HuH-7 (cell line): ENCODE results near the gene REC8.
"Not testable (repeated sequence)": the region's sequence is repeated elsewhere in the genome, so short reads cannot be mapped to it uniquely, and the experiment has no call there.

Source experiments
- DNase-seq: peaks from one replicate; pipeline ENCODE4 v3.0.0; 2011; ENCODE audit warnings: low spot score

REC8 gene

GRCh38 chr14:24184104-24184970, 12.5 kb downstream of the REC8 start:
- DNase-seq = no peak

- DNase-seq = no peak
Measured at GRCh38 chr14:24185026-24185425, 13.1 kb downstream of the REC8 start.

GRCh38 chr14:24185741-24186140, 13.9 kb downstream of the REC8 start:
- no peak for DNase-seq

- DNase-seq = no peak
Measured at GRCh38 chr14:24186831-24187538, 15.1 kb downstream of the REC8 start.

GRCh38 chr14:24187539-24187915, 15.6 kb downstream of the REC8 start:
- DNase-seq = no peak

GRCh38 chr14:24188251-24189058, 16.6 kb downstream of the REC8 start, which contains the start of gene IPO4:
TSS of gene IPO4 (minus strand) at chr14:24188816. CDS start at chr14:24188787, 29 bp downstream.
- peak; percentile 99 for DNase-seq

- no peak for DNase-seq
Measured at GRCh38 chr14:24189059-24189375, 17.1 kb downstream of the REC8 start.

- DNase-seq = no peak
Measured at GRCh38 chr14:24189460-24189859, 17.6 kb downstream of the REC8 start.

GRCh38 chr14:24190416-24190815, 18.5 kb downstream of the REC8 start:
- DNase-seq = no peak

GRCh38 chr14:24192933-24193332, 21.1 kb downstream of the REC8 start:
- DNase-seq = no peak

- DNase-seq = no peak
Measured at GRCh38 chr14:24194186-24194872, 22.4 kb downstream of the REC8 start.

- DNase-seq = no peak
Measured at GRCh38 chr14:24194873-24195185, 22.9 kb downstream of the REC8 start.

GRCh38 chr14:24195186-24196070, 23.5 kb downstream of the REC8 start, which contains the start of gene TM9SF1:
TSS of gene TM9SF1 (minus strand) at chr14:24195441. CDS start at chr14:24195019, 422 bp downstream.
- peak; percentile 93 for DNase-seq

- peak; percentile 51 for DNase-seq
Measured at GRCh38 chr14:24196071-24197055, 24.5 kb downstream of the REC8 start.

GRCh38 chr14:24197056-24197450, 25.2 kb downstream of the REC8 start:
- DNase-seq = no peak

GRCh38 chr14:24198814-24199524, 27.1 kb downstream of the REC8 start:
- DNase-seq = no peak

GRCh38 chr14:24202538-24202937, 30.7 kb downstream of the REC8 start:
- DNase-seq = not testable (repeated sequence)

GRCh38 chr14:24203249-24203886, 31.5 kb downstream of the REC8 start:
- DNase-seq = not testable (repeated sequence)
